Kidney epithelial cell (primary cell): ENCODE data around the gene RAD23B. TPM values are rescaled to one million over a fixed set of nuclear protein-coding genes. Genes with fewer than 3 reads are reported as not detected.

ENCODE experiments used
- DNase-seq: peaks from one replicate; pipeline ENCODE4 v3.0.0-alpha.2; 2010; ENCODE audit warnings: low read depth
- H3K27me3 ChIP-seq: 2 replicates; pipeline ENCODE4 v1.6.0; 2011; ENCODE audit warnings: low read length; ENCODE audit not compliant: control insufficient read depth, insufficient read depth
- H3K36me3 ChIP-seq: 2 replicates; pipeline ENCODE4 v1.5.1; 2011; ENCODE audit warnings: low read length; ENCODE audit not compliant: control insufficient read depth, insufficient read depth
- H3K4me3 ChIP-seq: 2 replicates; pipeline ENCODE4 v1.5.1; 2011; ENCODE audit warnings: low read depth, mild to moderate bottlenecking, control low read depth, low read length
- total RNA-seq: library from RNA; depleted of rRNA; stranded (reverse); fragments of >200 nt; gene quantifications from 2 replicates; pipeline ENCODE4 v1.2.3, GENCODE V29; 2015
- TF ChIP-seq, protein P1 (sequence below): IDR thresholded peaks from 2 replicates; pipeline ENCODE4 v1.5.1; 2011; ENCODE audit warnings: mild to moderate bottlenecking, moderate library complexity, low read length, control low read depth, inconsistent platforms; ENCODE audit not compliant: insufficient read depth, poor library complexity, severe bottlenecking

RAD23B gene
- total RNA-seq, 1 donor from 2014 or later, result 76.0 TPM

DNA sequence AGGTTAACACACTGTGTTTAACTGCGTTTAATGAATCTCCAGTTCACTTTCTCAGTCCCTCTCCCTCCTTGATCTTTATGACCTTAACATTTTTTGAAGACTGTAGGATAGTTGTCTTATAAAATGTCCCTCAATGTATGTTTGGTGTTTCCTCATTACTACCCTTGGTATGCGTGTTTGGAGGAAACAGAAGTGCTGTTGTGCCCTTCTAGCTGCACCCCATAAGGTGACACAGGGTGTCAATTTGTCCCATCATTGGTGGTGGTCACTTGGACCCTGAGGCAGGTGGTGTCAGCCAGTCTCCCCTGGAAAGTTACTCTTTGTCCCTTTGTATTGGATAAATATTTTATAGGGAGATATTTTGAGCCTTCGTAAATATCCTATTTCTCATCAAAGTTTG is 52.3 kb downstream of the RAD23B start:
- TF ChIP-seq, protein P1, sequence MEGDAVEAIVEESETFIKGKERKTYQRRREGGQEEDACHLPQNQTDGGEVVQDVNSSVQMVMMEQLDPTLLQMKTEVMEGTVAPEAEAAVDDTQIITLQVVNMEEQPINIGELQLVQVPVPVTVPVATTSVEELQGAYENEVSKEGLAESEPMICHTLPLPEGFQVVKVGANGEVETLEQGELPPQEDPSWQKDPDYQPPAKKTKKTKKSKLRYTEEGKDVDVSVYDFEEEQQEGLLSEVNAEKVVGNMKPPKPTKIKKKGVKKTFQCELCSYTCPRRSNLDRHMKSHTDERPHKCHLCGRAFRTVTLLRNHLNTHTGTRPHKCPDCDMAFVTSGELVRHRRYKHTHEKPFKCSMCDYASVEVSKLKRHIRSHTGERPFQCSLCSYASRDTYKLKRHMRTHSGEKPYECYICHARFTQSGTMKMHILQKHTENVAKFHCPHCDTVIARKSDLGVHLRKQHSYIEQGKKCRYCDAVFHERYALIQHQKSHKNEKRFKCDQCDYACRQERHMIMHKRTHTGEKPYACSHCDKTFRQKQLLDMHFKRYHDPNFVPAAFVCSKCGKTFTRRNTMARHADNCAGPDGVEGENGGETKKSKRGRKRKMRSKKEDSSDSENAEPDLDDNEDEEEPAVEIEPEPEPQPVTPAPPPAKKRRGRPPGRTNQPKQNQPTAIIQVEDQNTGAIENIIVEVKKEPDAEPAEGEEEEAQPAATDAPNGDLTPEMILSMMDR, result no peak
- DNase-seq, result no peak
- H3K27me3 ChIP-seq, result no peaks in the 10 kb centered on the region
- no peak overlapping the region for H3K4me3 ChIP-seq
- H3K36me3 ChIP-seq, result no peaks in the 10 kb centered on the region

DNA sequence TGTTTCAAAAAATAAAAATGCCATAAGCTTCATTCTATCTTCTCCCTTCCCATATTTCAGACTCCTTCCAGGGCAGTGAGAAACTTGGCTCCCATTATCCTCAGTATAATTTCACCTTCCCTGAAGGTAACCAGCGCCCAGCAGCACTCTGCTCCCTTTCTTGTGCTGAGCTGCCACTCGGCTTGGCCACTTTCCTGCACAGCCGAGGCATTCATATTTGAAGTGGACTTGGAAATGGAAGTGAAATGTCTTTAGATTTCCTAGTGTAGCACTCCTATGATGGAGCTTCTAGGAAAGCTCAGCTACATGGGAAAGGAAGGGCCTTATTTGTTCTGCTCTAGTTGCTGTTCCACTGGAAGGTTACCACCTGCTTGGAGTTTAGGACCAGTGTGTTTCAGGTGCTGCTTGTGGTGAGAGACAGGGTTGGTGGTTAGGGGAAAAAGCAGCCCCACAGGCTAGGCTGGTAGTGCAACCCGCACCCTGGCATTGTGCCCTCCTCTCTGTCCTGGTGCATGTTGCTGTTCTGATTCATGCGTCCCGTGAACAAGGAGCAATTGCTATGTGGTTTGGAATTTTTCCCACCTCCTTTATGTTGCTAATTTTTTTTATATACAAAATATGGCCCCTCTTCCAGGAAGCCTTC is 53.8 kb downstream of the RAD23B start:
- H3K36me3 ChIP-seq, result no peaks in the 10 kb centered on the region
- H3K27me3 ChIP-seq, result no peaks in the 10 kb centered on the region
- TF ChIP-seq, protein P1, result no peak
- DNase-seq, result peak; percentile 35
- no peak overlapping the region for H3K4me3 ChIP-seq

DNA sequence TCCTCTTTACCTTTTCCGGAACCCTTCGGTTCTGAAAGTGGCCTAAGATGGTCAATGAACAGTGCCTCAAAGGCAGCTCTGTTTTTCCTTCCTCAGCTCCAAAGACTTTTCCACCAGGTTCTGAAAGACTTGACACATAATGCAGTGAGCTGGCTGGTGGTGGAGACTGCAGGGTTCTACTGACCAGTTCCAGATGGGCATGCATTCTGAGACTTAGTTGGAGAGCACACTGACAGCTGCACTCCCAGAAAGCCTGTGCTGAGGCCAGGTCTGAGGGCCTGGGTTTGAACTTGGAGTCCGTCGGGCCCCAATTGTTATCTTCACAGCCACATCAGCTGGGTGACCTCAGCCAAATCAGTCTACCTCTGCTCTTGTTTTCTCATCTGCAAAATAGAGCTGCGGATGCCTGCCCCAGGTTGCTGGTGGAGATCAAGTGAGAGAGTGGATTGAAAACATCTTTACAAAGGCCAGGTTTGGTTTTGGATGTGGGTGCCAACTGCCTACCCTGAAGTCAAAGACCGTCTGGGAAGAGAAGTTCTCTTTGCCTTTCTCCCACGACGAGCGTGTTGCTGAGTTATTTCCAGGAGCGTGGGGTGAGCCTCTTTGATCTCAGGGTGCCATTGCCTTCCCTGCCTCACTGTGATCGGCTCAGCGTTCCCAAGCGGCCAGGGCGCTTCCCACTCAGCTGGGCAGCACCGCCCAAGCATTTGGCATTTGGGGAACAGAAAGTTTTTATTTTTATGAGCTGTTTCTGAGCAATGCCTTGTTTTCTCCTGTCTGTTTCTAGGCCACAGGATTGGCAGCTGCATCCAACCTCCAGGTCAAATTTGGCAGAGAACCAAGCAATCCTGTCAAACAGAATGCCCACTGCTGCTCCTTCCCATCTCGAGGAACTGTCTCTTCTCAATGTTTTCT is 54.9 kb downstream of the RAD23B start:
- DNase-seq, result no peak
- no peaks in the 10 kb centered on the region for H3K27me3 ChIP-seq
- TF ChIP-seq, protein P1, result no peak
- no peak overlapping the region for H3K4me3 ChIP-seq
- H3K36me3 ChIP-seq, result no peaks in the 10 kb centered on the region

GRCh38 chr9:107338911-107339659 is 56.0 kb downstream of the RAD23B start:
- TF ChIP-seq, protein P1, result no peak
- no peak for DNase-seq
- no peak overlapping the region for H3K4me3 ChIP-seq
- no peaks in the 10 kb centered on the region for H3K27me3 ChIP-seq
- H3K36me3 ChIP-seq, result no peaks in the 10 kb centered on the region

DNA sequence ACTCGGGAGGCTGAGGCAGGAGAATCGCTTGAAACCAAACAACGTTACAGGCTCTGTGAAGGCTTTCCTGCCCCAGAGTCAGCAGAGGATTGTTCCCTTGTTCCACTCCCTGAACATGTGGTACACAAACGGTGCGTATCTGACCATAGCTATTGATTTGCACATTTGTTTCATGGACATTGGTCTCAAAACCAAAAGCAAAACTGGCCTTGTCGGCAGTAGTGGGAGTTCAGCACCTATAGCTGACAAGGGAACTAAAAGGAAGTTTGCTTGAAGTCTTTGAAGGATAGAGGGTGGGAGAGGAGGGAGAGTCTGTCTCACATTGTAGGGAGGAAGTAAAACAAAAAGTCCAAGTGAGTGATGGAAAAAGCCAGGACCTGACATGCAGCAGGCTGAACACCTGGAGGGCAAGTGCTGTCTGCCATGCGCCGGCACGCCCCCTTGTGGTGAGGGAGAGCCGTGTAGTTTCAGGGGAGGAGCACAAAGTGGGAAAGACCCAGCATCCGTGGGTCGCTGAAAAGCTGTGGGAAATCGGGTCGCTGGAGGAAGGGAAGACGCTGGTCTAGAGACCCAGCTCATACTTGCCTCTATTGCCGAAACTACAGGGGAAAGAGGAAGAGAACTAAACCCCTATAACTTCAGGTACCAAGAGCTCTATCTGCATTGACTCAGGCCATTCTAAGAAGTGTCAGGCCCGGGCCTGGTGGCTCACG is 58.0 kb downstream of the RAD23B start:
- Histone ChIP-seq H3K27me3 (no peaks in the 10 kb centered on the region), H3K4me3 (no peak overlapping the region), H3K36me3 (no peaks in the 10 kb centered on the region)
- TF ChIP-seq, protein P1, result peak; percentile 96
- peak; percentile 14 for DNase-seq
